IMR-90 (cell line): ENCODE measurements around the gene VEGFC. TPM values are rescaled to one million over a fixed set of nuclear protein-coding genes. Genes with fewer than 3 reads are reported as not detected.

ENCODE experiments used
- ATAC-seq: fragments of 200-7000 bp; cut with Tn5 transposase; 2 replicates; pipeline ENCODE4 v1.9.1; 2020; ENCODE audit warnings: low read depth, mild to moderate bottlenecking, moderate library complexity
- BruUV-seq: library from RNA; stranded (reverse); fragments of 400-500 nt; replicated peaks from 2 replicates; lab custom pipeline; 2021; lab: Mats Ljungman, UMichigan
- CTCF ChIA-PET: fragments of 300-600 bp; formaldehyde crosslinking; extraction: SDS; loops from one replicate; lab custom pipeline; 2021; ENCODE audit warnings: antibody characterized with exemption; lab: Yijun Ruan, JAX
- POLR2A ChIA-PET: fragments of 300-600 bp; sonication (Branson Sonifier 250); formaldehyde crosslinking; loops from one replicate; lab custom pipeline; 2022; ENCODE audit warnings: antibody characterized with exemption; ENCODE audit not compliant: unreplicated experiment; lab: Charles Lee
- DNase-seq: peaks from one replicate; pipeline ENCODE4 v3.0.0; 2013
- H2AFZ ChIP-seq: replicated peaks from 2 replicates; pipeline ENCODE3; 2013; ENCODE audit warnings: low read length, mild to moderate bottlenecking; ENCODE audit not compliant: poor library complexity
- H2AK5ac ChIP-seq: 2 replicates; pipeline ENCODE4 v1.6.1; 2013; ENCODE audit warnings: low read depth, low read length, inconsistent platforms
- H2AK9ac ChIP-seq: replicated peaks from 2 replicates; pipeline ENCODE3; 2013; ENCODE audit warnings: mild to moderate bottlenecking, low read depth, low read length, moderate library complexity; ENCODE audit not compliant: poor library complexity
- H2BK120ac ChIP-seq: 2 replicates; pipeline ENCODE4 v1.6.1; 2013; ENCODE audit warnings: low read depth, low read length, inconsistent platforms
- H2BK15ac ChIP-seq: 3 replicates; pipeline ENCODE4 v1.6.1; 2013; ENCODE audit warnings: low read depth, low read length, inconsistent platforms
- H2BK20ac ChIP-seq: 2 replicates; pipeline ENCODE4 v1.6.1; 2013; ENCODE audit warnings: low read depth, mild to moderate bottlenecking, inconsistent platforms, low read length, moderate library complexity
- H2BK5ac ChIP-seq: 2 replicates; pipeline ENCODE4 v1.6.1; 2013; ENCODE audit warnings: mild to moderate bottlenecking, low read depth, low read length, inconsistent platforms; ENCODE audit not compliant: poor library complexity, severe bottlenecking
- H3K14ac ChIP-seq: replicated peaks from 2 replicates; pipeline ENCODE4 v1.6.1; 2013; ENCODE audit warnings: low read depth, low read length, inconsistent platforms
- H3K18ac ChIP-seq: 2 replicates; pipeline ENCODE4 v1.6.1; 2013; ENCODE audit warnings: low read depth, low read length, control low read depth
- H3K23ac ChIP-seq: 2 replicates; pipeline ENCODE4 v1.6.1; 2013; ENCODE audit warnings: low read depth, low read length, inconsistent platforms
- H3K27ac ChIP-seq: 2 replicates; pipeline ENCODE4 v1.5.1; 2013; ENCODE audit warnings: mild to moderate bottlenecking, control low read depth, low read length; ENCODE audit not compliant: insufficient read depth
- H3K27me3 ChIP-seq: 2 replicates; pipeline ENCODE4 v1.6.1; 2013; ENCODE audit warnings: low read length; ENCODE audit not compliant: control insufficient read depth, insufficient read depth
- H3K36me3 ChIP-seq: 2 replicates; pipeline ENCODE4 v1.6.1; 2013; ENCODE audit warnings: low read length, mixed read lengths; ENCODE audit not compliant: control insufficient read depth, insufficient read depth
- H3K4ac ChIP-seq: 2 replicates; pipeline ENCODE4 v1.6.1; 2013; ENCODE audit warnings: low read depth, low read length, inconsistent platforms
- H3K4me1 ChIP-seq: 2 replicates; pipeline ENCODE4 v1.6.1; 2013; ENCODE audit warnings: low read length, mixed read lengths; ENCODE audit not compliant: control insufficient read depth, insufficient read depth
- H3K4me2 ChIP-seq: 2 replicates; pipeline ENCODE4 v1.6.1; 2013; ENCODE audit warnings: low read depth, mild to moderate bottlenecking, control low read depth, low read length, moderate library complexity
- H3K4me3 ChIP-seq: 2 replicates; pipeline ENCODE4 v1.5.1; 2013; ENCODE audit warnings: low read depth, mild to moderate bottlenecking, control low read depth, low read length, moderate library complexity; ENCODE audit not compliant: insufficient read depth
- H3K56ac ChIP-seq: 2 replicates; pipeline ENCODE4 v1.6.1; 2013; ENCODE audit warnings: low read length, inconsistent platforms; ENCODE audit not compliant: insufficient read depth; ENCODE audit errors: extremely low read depth
- H3K79me1 ChIP-seq, 2 experiments: 2 replicates each; pipeline ENCODE4 v1.6.1; 2013; ENCODE audit warnings: low read length in 2 of 2, inconsistent platforms in 1 of 2, low read depth in 1 of 2
- H3K9ac ChIP-seq: 2 replicates; pipeline ENCODE4 v1.6.1; 2013; ENCODE audit warnings: low read depth, low read length, control low read depth
- H3K9me1 ChIP-seq: 2 replicates; pipeline ENCODE4 v1.6.1; 2013; ENCODE audit warnings: low read length, inconsistent platforms; ENCODE audit not compliant: insufficient read depth
- H3K9me3 ChIP-seq: 2 replicates; pipeline ENCODE4 v1.6.1; 2013; ENCODE audit warnings: low read length; ENCODE audit not compliant: control insufficient read depth, insufficient read depth
- H4K20me1 ChIP-seq: 2 replicates; pipeline ENCODE4 v1.6.1; 2013; ENCODE audit warnings: low read length, inconsistent platforms; ENCODE audit not compliant: insufficient read depth
- H4K5ac ChIP-seq: 2 replicates; pipeline ENCODE4 v1.6.1; 2013; ENCODE audit warnings: mild to moderate bottlenecking, low read depth, low read length, control low read depth
- H4K8ac ChIP-seq, 2 experiments: 2 replicates each; pipeline ENCODE4 v1.6.1; 2013; ENCODE audit warnings: low read depth in 2 of 2, low read length in 2 of 2, control low read depth in 1 of 2, inconsistent platforms in 1 of 2
- H4K91ac ChIP-seq: 2 replicates; pipeline ENCODE4 v1.6.1; 2013; ENCODE audit warnings: low read depth, low read length, inconsistent platforms; ENCODE audit not compliant: insufficient read depth
- BHLHE40 ChIP-seq: fragments of 150-350 bp; IDR thresholded peaks from 2 replicates; pipeline ENCODE4 v1.6.1; 2016; ENCODE audit warnings: mild to moderate bottlenecking, low read depth, low read length
- CEBPB ChIP-seq: IDR thresholded peaks from 2 replicates; pipeline ENCODE4 v1.6.1; 2012; ENCODE audit warnings: low read depth, low read length, improper control_type of control experiment
- FOS ChIP-seq: fragments of 150-350 bp; IDR thresholded peaks from 2 replicates; pipeline ENCODE4 v1.6.1; 2016; ENCODE audit warnings: low read depth, low read length
- MAFK ChIP-seq: IDR thresholded peaks from 2 replicates; pipeline ENCODE4 v1.6.1; 2012; ENCODE audit warnings: low read depth, low read length, improper control_type of control experiment
- MAZ ChIP-seq: IDR thresholded peaks from 2 replicates; pipeline ENCODE4 v1.6.1; 2012; ENCODE audit warnings: low read depth, mild to moderate bottlenecking, low read length, improper control_type of control experiment, moderate library complexity, borderline replicate concordance
- MXI1 ChIP-seq: IDR thresholded peaks from 2 replicates; pipeline ENCODE4 v1.6.1; 2012; ENCODE audit warnings: low read depth, mild to moderate bottlenecking, low read length, moderate library complexity, borderline replicate concordance
- NFE2L2 ChIP-seq: fragments of 150-350 bp; IDR thresholded peaks from 2 replicates; pipeline ENCODE4 v1.6.1; 2016; ENCODE audit warnings: low read depth, mild to moderate bottlenecking, low read length
- POLR2A ChIP-seq: IDR thresholded peaks from 2 replicates; pipeline ENCODE4 v1.6.1; 2012; ENCODE audit warnings: mild to moderate bottlenecking, low read depth, low read length
- RAD21 ChIP-seq: IDR thresholded peaks from 2 replicates; pipeline ENCODE4 v1.6.1; 2012; ENCODE audit warnings: low read length, improper control_type of control experiment
- RCOR1 ChIP-seq: IDR thresholded peaks from 2 replicates; pipeline ENCODE4 v1.6.1; 2012; ENCODE audit warnings: mild to moderate bottlenecking, low read length, improper control_type of control experiment; ENCODE audit not compliant: insufficient replicate concordance
- SMC3 ChIP-seq: fragments of 150-350 bp; IDR thresholded peaks from 2 replicates; pipeline ENCODE4 v1.6.1; 2016; ENCODE audit warnings: low read depth, mild to moderate bottlenecking, antibody characterized with exemption, low read length, moderate library complexity
- WGBS, 2 experiments: methylation state at CpG; one replicate each; pipeline versions ENCODE4 v1.1.5 to v1.1.7; 2013; ENCODE audit warnings: missing lambda C conversion rate in 2 of 2; ENCODE audit not compliant: insufficient read length in 1 of 2; ENCODE audit errors: extremely low coverage in 2 of 2; 5-methylcytosine and 5-hydroxymethylcytosine counted together
- dilution Hi-C: fragments of 300-500 bp; cut with HindIII; formaldehyde crosslinking; loops from one replicate; pipeline ENCODE4 v1.14.3; 2018; ENCODE audit warnings: low sequenced_read_pairs; ENCODE audit not compliant: unreplicated experiment
- in situ Hi-C: fragments of 300-500 bp; cut with MboI; formaldehyde crosslinking; loops from 3 replicates; pipeline ENCODE4 v1.14.3; 2019; ENCODE audit warnings: low sequenced_read_pairs, inconsistent platforms, mixed read lengths
- intact Hi-C: fragments of 100-400 bp; cut with micrococcal nuclease; formaldehyde crosslinking; loops from 2 replicates; pipeline ENCODE4 v1.10.0; 2022
- polyA plus RNA-seq, 3 experiments: library from polyadenylated mRNA; depleted of rRNA; stranded (reverse); fragments of >200 nt; gene quantifications; 2 replicates each; pipeline ENCODE4 v1.2.3, GENCODE V29; 2012; ENCODE audit warnings: low replicate concordance in 1 of 3
- total RNA-seq: library from RNA; depleted of rRNA; stranded (reverse); fragments of >200 nt; gene quantifications from 2 replicates; pipeline ENCODE4 v1.2.3, GENCODE V29; 2012
- TF ChIP-seq, protein P1 (sequence below): fragments of 150-350 bp; IDR thresholded peaks from 2 replicates; pipeline ENCODE4 v1.6.1; 2017; ENCODE audit warnings: mild to moderate bottlenecking, antibody characterized with exemption, low read length, low read depth

Gene VEGFC
- total and polyA plus RNA-seq, 2 of the 4 experiments (the other 2 are of a cell fraction): 22.9 to 49.7 TPM

DNA sequence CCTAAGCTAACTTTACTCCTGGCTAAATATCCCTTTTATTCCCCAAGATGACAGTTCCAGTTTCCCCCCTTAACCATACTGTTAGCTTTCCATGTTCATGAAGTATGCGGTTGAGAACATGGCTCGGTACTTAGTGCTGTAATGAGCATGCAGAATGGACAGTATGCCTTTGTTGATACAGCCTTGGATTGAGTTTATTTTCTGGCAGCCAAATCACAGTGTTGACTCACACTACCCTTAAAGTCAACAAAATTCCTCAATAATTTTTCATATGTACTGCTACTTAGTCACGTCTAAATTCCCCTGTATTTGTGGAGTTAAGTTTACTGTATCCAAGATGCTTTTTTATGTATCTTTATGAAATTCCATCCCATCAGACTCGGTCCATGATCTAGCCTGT, 1.4 kb upstream of the VEGFC start:
- H2BK5ac ChIP-seq: peak overlapping the region; percentile 93
- BruUV-seq: no TSS peak
- H3K4me2 ChIP-seq: peak overlapping the region; percentile 72; the same call in 1 of the 2 replicates
- peak overlapping the region; percentile 62 for H4K91ac ChIP-seq
- ChIA-PET POLR2A (no interaction called here), CTCF (interaction anchor here (0.8 kb wide), 1 partner anchor 253 kb away, joined by 6 read pairs; no protein-coding TSS in a partner anchor)
- dilution Hi-C loops: no loop called here
- no peaks in the 10 kb centered on the region for H3K27me3 ChIP-seq
- peak overlapping the region; percentile 91 for H2BK20ac ChIP-seq
- in situ Hi-C loops: loop anchor here (10.0 to 25.0 kb wide), 4 partner anchors 221 to 543 kb away; no protein-coding TSS in a partner anchor
- H3K9ac ChIP-seq: peak overlapping the region; percentile 1; the same call in 1 of the 2 replicates
- peaks cover 11% of the 10 kb centered on the region for H3K4me1 ChIP-seq
- peak; percentile 41; the same call in 1 of the 2 replicates for TF ChIP-seq MAFK
- TF ChIP-seq MXI1: 0 out of 2 replicates have a peak, but pooled peaks have one; percentile 14
- TF ChIP-seq, protein P1, sequence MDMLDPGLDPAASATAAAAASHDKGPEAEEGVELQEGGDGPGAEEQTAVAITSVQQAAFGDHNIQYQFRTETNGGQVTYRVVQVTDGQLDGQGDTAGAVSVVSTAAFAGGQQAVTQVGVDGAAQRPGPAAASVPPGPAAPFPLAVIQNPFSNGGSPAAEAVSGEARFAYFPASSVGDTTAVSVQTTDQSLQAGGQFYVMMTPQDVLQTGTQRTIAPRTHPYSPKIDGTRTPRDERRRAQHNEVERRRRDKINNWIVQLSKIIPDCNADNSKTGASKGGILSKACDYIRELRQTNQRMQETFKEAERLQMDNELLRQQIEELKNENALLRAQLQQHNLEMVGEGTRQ: no peak
- peak; percentile 20; the same call in 1 of the 2 replicates for TF ChIP-seq RAD21
- peak; percentile 16; the same call in 1 of the 2 replicates for TF ChIP-seq CEBPB
- TF ChIP-seq MAZ: no peak
- no peak for TF ChIP-seq RCOR1
- peak; percentile 51 for TF ChIP-seq BHLHE40
- 0 out of 2 replicates have a peak, but pooled peaks have one; percentile 20 for TF ChIP-seq SMC3
- TF ChIP-seq FOS: peak; percentile 88
- TF ChIP-seq POLR2A: 0 out of 2 replicates have a peak, but pooled peaks have one; percentile 16
- peak; percentile 36; the same call in 1 of the 2 replicates for TF ChIP-seq NFE2L2
- no peak overlapping the region for H2AK9ac ChIP-seq
- H3K23ac ChIP-seq: peak overlapping the region; percentile 92
- H4K20me1 ChIP-seq: peaks cover 3% of the 10 kb centered on the region; the same call in 1 of the 2 replicates
- peak overlapping the region; percentile 33; the same call in 1 of the 2 replicates for H2AK5ac ChIP-seq
- H3K27ac ChIP-seq: peak overlapping the region; percentile 38; the same call in 1 of the 2 replicates
- no peak overlapping the region for H2AFZ ChIP-seq
- peak overlapping the region; percentile 92; the same call in 1 of the 2 replicates for H3K18ac ChIP-seq
- intact Hi-C loops: loop anchor here (5.0 to 10.0 kb wide), 5 partner anchors 67 to 541 kb away; no protein-coding TSS in a partner anchor
- H4K5ac ChIP-seq: peak overlapping the region; percentile 74; the same call in 1 of the 2 replicates
- ATAC-seq (peak; percentile 53), DNase-seq (peak; percentile 98)
- H3K4ac ChIP-seq: peak overlapping the region; percentile 93; the same call in 1 of the 2 replicates
- peak overlapping the region; percentile 18 to 88 for H4K8ac ChIP-seq
- H3K56ac ChIP-seq: peak overlapping the region; percentile 90; the same call in 1 of the 2 replicates
- H2BK120ac ChIP-seq: peak overlapping the region; percentile 96
- no CpG with 5 or more reads among the region's 4 CpGs for WGBS, 2 experiments
- no peaks in the 10 kb centered on the region for H3K36me3 ChIP-seq
- H3K14ac ChIP-seq: peak overlapping the region; percentile 77
- peaks cover 0 to 17% of the 10 kb centered on the region in 2 experiments; a peak in 3 of 4 replicates for H3K79me1 ChIP-seq
- H3K9me3 ChIP-seq: no peaks in the 10 kb centered on the region
- no peaks in the 10 kb centered on the region for H3K9me1 ChIP-seq
- no peak overlapping the region; the same call in 1 of the 2 replicates for H3K4me3 ChIP-seq
- H2BK15ac ChIP-seq: peak overlapping the region; percentile 56; the same call in 2 of the 3 replicates
